ENCODE measurements around the gene SSBP3.

SSBP3 gene

DNA sequence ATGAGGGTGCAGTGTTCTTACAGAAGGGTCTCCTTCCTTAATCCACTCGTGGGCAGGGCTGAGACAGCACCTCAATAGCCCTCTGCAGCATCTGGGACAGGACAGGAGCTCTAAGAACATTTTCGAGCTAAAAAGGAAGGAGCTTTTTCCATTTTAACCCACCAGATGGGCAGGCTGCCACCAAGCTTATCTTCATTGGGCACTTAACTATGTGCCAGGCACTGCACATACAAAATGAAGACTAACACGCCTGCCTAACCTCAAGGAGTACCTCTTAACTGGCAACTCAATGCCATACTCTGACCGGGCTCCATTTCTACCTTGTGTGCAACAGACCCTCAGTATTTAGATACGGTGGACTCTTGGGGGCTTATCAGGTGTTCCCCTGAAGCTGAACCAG lies 48.2 kb downstream of the SSBP3 start:
- TF ChIP-seq, protein P1, sequence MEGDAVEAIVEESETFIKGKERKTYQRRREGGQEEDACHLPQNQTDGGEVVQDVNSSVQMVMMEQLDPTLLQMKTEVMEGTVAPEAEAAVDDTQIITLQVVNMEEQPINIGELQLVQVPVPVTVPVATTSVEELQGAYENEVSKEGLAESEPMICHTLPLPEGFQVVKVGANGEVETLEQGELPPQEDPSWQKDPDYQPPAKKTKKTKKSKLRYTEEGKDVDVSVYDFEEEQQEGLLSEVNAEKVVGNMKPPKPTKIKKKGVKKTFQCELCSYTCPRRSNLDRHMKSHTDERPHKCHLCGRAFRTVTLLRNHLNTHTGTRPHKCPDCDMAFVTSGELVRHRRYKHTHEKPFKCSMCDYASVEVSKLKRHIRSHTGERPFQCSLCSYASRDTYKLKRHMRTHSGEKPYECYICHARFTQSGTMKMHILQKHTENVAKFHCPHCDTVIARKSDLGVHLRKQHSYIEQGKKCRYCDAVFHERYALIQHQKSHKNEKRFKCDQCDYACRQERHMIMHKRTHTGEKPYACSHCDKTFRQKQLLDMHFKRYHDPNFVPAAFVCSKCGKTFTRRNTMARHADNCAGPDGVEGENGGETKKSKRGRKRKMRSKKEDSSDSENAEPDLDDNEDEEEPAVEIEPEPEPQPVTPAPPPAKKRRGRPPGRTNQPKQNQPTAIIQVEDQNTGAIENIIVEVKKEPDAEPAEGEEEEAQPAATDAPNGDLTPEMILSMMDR (IDR thresholded peaks at IDR 0.05; ENCODE audit: low read depth, low read length), result no peak
- H3K4me3 ChIP-seq (ENCODE audit: low read depth, low read length), result no peak overlapping the region

DNA sequence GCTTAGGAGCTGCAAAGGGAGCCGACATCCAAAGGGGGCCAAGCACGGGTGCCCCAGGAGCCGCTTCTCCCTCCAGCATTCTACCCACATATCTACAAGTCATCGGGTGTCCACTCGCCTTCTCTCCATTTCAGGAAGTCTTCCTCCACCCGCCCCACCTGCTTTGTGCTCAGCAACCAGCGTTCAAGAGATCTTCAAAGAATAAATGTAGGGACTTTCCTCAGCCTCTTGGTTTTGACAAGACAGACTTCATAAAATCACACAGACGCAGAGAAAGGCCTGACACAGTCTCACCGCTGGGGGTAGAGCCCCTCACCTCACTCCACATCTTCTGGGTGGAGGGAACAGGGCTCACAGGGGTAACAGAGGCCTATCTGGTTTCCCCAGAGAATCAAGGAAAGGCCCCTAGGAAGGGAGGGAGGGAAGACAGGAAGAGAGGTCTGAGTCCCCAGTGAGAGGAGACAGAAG lies 49.5 kb downstream of the SSBP3 start:
- H3K4me3 ChIP-seq (ENCODE audit: low read depth, low read length), result no peak overlapping the region
- TF ChIP-seq, protein P1 (IDR thresholded peaks at IDR 0.05; ENCODE audit: low read depth, low read length), result no peak

DNA sequence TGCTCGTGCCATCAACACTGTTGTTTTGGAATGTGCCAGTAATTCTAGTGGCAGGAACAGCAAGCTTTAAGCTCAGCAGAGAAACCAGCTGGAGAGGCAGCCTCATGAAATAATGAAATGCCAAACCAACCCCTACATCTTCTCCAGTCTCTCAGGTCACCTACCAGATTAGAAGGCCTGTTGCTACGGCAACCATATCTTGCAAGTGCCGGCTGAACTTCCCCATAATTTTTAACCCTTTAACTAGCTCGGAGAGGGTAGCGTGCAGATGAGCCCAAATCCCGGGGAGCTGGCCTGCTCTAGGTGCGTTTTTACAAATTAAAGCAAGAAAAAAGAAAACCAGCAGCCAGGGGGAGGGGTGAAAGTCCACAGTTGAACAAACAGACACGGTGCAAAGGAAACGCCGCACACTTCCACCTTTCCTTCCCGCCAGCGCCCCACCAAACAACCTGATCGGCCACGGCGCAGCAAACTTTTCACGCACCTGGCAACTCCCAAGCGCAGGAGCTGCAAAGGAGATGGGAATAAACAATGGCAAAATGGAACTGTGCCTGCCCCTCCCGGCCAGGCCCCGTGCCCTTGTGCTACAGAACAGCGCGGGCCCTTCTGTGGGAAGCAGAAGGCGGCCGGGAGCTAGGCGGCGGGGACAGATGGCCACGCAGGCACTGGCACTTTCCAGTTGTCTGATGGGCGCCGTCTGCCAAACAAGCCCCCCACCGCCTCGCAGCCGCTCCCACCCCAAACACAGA lies 50.1 kb downstream of the SSBP3 start:
- TF ChIP-seq, protein P1 (IDR thresholded peaks at IDR 0.05; ENCODE audit: low read depth, low read length), result no peak
- H3K4me3 ChIP-seq (ENCODE audit: low read depth, low read length), result no peak overlapping the region

DNA sequence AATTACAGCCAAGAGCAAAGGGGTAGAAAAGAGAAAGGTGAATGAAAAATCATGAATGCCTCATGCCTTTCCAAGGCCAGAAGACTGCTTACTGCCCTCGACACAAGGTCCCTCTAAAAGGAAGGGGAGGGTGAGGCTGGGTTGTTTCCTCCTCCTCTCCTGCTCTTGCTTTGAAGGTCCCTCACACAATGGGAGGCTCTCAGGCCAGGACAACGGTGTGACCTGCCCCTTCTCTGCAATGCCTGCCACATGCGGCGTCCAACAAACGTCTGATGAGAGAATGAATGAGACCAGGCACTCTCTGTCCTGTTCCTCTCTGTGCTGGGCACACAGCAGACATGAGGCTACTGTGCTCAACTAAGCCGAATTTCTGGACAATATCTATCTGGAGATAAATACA lies 51.3 kb downstream of the SSBP3 start:
- TF ChIP-seq, protein P1 (IDR thresholded peaks at IDR 0.05; ENCODE audit: low read depth, low read length), result no peak
- no peak overlapping the region for H3K4me3 ChIP-seq (ENCODE audit: low read depth, low read length)

DNA sequence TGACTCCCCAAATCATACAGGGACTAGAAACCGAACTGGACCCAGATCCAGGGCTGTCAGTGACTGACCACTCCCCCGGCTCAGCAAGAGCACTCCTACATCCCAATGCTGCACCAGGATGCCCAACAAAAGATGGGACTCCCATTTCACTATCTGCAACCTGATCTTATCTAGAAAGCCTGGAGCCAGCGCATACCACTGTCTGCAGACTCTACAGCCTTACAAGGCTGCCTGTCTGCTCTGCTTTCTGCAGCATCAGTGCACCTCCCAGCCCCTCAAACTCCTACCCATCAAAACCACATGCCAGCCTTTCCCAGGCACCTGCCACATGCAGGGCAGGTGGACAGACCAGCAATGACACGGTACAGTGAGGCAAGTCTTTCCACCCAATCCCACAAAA lies 52.2 kb downstream of the SSBP3 start:
- H3K4me3 ChIP-seq (ENCODE audit: low read depth, low read length), result no peak overlapping the region
- TF ChIP-seq, protein P1 (IDR thresholded peaks at IDR 0.05; ENCODE audit: low read depth, low read length), result no peak

DNA sequence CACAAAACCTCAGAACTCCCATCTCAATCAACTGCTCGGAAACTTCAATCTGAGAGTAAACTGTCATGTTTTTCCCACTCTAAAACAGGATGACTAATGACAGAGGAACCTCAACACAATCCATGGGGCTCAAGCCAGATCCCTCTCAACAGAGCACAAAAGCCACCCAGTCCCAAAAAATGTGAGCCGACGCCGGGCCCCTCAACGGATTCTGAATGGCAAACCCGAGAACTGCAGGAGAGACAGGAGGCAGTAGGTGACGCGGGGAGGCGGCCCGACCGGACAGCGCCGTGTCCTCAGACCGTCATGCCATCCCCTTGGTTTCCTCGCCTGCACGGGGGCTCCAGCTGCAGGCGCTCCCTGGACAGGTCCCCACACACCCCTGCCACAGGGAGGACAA lies 53.4 kb downstream of the SSBP3 start:
- TF ChIP-seq, protein P1 (IDR thresholded peaks at IDR 0.05; ENCODE audit: low read depth, low read length), result no peak

DNA sequence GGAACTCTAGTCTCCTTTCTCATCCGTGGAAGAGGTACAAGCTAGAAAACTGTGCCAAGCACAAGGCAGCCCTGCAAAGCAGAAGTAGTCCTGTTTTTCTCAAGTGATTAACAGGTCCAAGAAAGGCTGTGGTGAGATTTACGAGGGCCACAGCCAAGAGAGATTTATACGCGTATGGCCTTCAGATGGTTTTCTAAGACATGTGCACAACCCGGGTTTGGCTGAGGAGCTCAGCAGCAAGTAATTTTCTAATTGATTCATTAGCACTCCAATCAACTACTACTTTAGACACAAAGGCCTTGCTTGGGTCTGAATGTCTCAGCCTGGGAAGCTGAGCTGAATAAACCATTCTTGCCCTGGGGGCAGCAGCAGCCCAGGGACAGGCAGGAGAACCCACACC lies 55.8 kb downstream of the SSBP3 start:
- TF ChIP-seq, protein P1 (IDR thresholded peaks at IDR 0.05; ENCODE audit: low read depth, low read length), result no peak

More for the DNA sequence above, 53.4 kb downstream of the SSBP3 start:
- no peak overlapping the region for H3K4me3 ChIP-seq (ENCODE audit: low read depth, low read length)

More for the DNA sequence above, 55.8 kb downstream of the SSBP3 start:
- no peak overlapping the region for H3K4me3 ChIP-seq (ENCODE audit: low read depth, low read length)
